Ishikawa (cell line): ENCODE data around the gene SHB.

ENCODE experiments used
- NFIC ChIP-seq: IDR thresholded peaks from 2 replicates; pipeline ENCODE4 v1.6.1; 2012
- USF1 ChIP-seq: IDR thresholded peaks from 2 replicates; pipeline ENCODE4 v1.6.1; 2012
- YY1 ChIP-seq: IDR thresholded peaks from 2 replicates; pipeline ENCODE4 v1.6.1; 2012; ENCODE audit warnings: low read depth

- TF ChIP-seq YY1 (no peak), USF1 (no peak), NFIC (no peak)
Measured at GRCh38 chr9:38065369-38066075, 3.5 kb downstream of the SHB start.
